Activated naive CD8-positive, alpha-beta T cell treated with anti-CD3 and anti-CD28 coated beads for 36 hours (primary cell): Measurements from ENCODE around the gene CCDC185. TPM values are rescaled to one million over a fixed set of nuclear protein-coding genes. Genes with fewer than 3 reads are reported as not detected.

Experiments
- DNase-seq: peaks from one replicate; pipeline ENCODE4 v3.0.0; 2021
- H3K27ac Mint-ChIP-seq: one replicate; pipeline ENCODE4 v1.8.0; 2022; ENCODE audit warnings: mild to moderate bottlenecking, moderate library complexity, mixed read lengths
- H3K27me3 Mint-ChIP-seq: one replicate; pipeline ENCODE4 v1.8.0; 2022; ENCODE audit warnings: mild to moderate bottlenecking, mixed read lengths
- H3K36me3 Mint-ChIP-seq: one replicate; pipeline ENCODE4 v1.8.0; 2021; ENCODE audit warnings: mild to moderate bottlenecking, mixed read lengths
- H3K4me1 Mint-ChIP-seq: one replicate; pipeline ENCODE4 v1.8.0; 2021; ENCODE audit warnings: mixed read lengths
- H3K4me3 Mint-ChIP-seq: one replicate; pipeline ENCODE4 v1.8.0; 2022; ENCODE audit warnings: mild to moderate bottlenecking, moderate library complexity, mixed read lengths
- H3K9me3 Mint-ChIP-seq: one replicate; pipeline ENCODE4 v1.8.0; 2022; ENCODE audit warnings: mixed read lengths
- total RNA-seq, 2 experiments: library from RNA; stranded (reverse); gene quantifications; one replicate each; pipeline ENCODE4 v1.2.3, GENCODE V29; 2021

CCDC185 gene
- total RNA-seq, 2 experiments from 2014 or later = not detected

- Mint-ChIP-seq H3K4me3 (no peak overlapping the region), H3K27me3 (no peaks in the 10 kb centered on the region)
Measured at GRCh38 chr1:223437151-223437550, 43.9 kb downstream of the CCDC185 start.

GRCh38 chr1:223443397-223443796 is 50.2 kb downstream of the CCDC185 start:
- H3K9me3 Mint-ChIP-seq = peaks cover 8% of the 10 kb centered on the region
- no peak overlapping the region for H3K4me3 Mint-ChIP-seq
- peaks cover 11% of the 10 kb centered on the region for H3K27me3 Mint-ChIP-seq
- H3K27ac Mint-ChIP-seq = no peak overlapping the region
- H3K4me1 Mint-ChIP-seq = no peaks in the 10 kb centered on the region
- DNase-seq = no peak
- H3K36me3 Mint-ChIP-seq = peaks cover 4% of the 10 kb centered on the region

More at GRCh38 chr1:223437151-223437550, 43.9 kb downstream of the CCDC185 start:
- H3K9me3 Mint-ChIP-seq = no peaks in the 10 kb centered on the region
- H3K27ac Mint-ChIP-seq = no peak overlapping the region
- DNase-seq = no peak
- H3K4me1 Mint-ChIP-seq = no peaks in the 10 kb centered on the region
- H3K36me3 Mint-ChIP-seq = no peaks in the 10 kb centered on the region

- H3K27me3 Mint-ChIP-seq = peaks cover 12% of the 10 kb centered on the region
- H3K27ac Mint-ChIP-seq = no peak overlapping the region
- DNase-seq = no peak
- no peak overlapping the region for H3K4me3 Mint-ChIP-seq
- no peaks in the 10 kb centered on the region for H3K4me1 Mint-ChIP-seq
- H3K36me3 Mint-ChIP-seq = peaks cover 4% of the 10 kb centered on the region
- H3K9me3 Mint-ChIP-seq = peaks cover 8% of the 10 kb centered on the region
Measured at GRCh38 chr1:223444411-223444810, 51.2 kb downstream of the CCDC185 start.

Other genes with a start within 250 kb of the CCDC185 start
- under 1 TPM; 0.22 to 0.33 TPM for gene SUSD4, start 29.2 kb upstream of the CCDC185 start, total RNA-seq